CD4-positive, alpha-beta T cell treated with Interleukin-6 at 100 ng/mL for 8 hours (primary cell): ENCODE measurements around the gene TMEM30A.

Experiments
- DNase-seq: peaks from one replicate; pipeline ENCODE4 v3.0.0-alpha.2; 2020; ENCODE audit warnings: mixed read lengths, low spot score

The TMEM30A gene

DNA sequence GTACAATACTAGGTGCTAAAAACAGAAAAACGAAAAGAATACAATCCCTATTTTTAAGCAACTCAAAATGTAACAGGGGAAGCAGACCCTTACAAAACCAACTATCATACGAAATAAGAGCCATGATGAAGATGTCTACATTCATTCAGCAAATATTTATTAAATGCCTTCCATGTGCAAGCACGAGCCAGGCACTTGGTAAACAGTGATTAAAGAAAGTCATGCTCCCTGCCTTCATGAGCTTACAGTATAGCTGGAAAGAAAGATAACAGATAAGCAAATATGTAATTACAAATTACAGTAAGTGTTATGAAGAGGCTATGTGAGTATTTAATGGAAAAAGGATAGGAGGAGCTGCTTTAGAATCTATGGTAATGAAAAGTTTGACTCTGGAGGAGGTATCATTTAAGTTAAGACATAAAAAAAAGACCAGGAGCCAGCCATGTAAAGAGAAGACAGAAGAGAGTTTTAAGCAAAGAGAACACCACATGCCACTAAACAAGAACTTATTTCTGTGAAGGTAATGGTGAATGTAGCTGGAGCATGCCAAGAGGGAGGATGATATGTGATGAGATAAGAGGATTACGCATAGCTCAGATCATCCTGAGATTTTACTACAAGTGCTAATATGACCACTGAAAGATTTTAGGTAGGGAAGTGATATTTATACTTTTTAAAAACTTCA, 21.7 kb downstream of the TMEM30A start:
- no peak for DNase-seq

DNA sequence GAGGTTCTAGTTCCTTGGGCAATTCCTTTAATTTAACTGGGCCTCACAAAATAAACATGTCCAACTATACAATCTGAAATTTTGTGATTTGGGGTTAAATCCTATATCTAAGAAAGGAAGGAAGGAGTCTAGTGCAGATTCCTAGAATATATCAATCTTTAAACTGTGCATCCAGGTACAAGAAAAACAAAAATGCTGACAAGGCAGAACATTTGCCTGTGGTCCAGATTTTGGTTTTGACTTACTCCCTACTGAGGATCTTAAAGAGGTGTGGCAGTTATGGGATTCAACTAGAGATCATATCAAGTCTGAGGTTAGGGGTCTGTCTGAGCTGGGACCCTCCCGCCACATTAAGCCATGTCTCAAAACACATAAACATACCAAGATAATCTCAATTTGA, 23.3 kb downstream of the TMEM30A start:
- no peak for DNase-seq

DNA sequence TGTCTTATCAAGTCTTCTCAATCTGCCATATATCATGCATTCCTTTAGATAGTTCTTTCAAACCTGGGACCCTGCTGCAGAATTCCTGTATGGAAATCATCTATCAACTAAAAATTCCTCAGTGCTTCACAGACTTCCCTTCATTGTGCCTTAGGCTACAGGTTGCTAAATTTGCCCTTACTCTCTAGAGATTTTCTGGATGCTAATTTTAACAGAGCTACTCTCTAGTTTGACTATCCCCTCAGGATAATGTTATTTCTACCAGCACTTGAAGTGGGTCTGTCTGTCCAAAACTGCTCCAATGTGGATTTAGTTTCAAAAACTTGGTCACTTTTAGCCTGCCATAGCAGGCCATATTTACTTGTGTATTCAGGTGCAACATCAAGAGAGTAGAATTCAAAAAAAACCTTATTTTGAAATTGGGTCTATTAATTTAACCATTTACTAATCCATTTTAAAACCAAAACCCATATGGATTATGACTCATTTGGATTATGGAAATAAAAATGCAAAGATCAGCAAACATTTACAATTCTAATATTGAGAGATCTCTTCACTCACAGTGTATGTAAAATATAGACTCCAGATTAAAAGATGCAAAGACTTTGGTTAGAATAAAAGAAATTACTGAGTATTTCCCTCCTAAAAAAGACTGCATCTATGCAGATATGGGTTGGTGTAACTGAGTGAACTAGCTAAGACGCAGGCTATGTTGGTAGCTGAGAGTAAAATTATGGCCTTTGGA, 27.1 kb downstream of the TMEM30A start:
- no peak for DNase-seq

GRCh38 chr6:75250552-75250951, 34.0 kb downstream of the TMEM30A start:
- no peak for DNase-seq

GRCh38 chr6:75249837-75250236, 34.8 kb downstream of the TMEM30A start:
- no peak for DNase-seq

- DNase-seq = no peak
Observed at GRCh38 chr6:75246386-75246785, 38.2 kb downstream of the TMEM30A start.

DNA sequence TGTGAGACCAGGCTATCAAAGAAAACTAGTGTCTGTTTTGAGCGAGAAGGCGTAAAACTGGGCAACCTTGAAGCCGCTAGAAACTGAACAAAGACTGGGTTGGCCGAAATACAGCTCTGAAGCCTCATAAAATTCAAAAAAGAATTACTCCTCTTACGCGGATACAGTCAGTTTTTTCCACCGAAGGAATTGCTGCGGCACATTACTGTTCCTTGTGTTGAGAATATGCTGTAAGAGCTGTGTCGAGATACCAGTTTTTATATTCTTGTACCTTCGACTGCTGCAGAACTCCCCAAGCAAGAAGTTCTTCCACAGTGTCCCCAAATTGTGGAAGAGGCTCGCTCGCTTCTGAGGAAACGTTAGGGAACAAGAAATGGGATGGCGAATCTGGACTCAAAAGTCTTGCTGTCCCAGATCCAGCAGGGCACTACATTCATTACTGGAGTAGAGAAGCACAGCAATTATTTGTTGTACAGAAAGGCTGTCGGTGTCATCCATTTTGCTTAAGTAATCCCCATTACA, 40.5 kb downstream of the TMEM30A start:
- DNase-seq = no peak

GRCh38 chr6:75243333-75244062, 41.1 kb downstream of the TMEM30A start, which contains the start of gene COX7A2:
COX7A2 (minus strand) TSS chr6:75243801; CDS start chr6:75243734, 67 bp downstream.
- peak; percentile 90 for DNase-seq

- no peak for DNase-seq
Observed at GRCh38 chr6:75236630-75237029, 48.0 kb downstream of the TMEM30A start.

- no peak for DNase-seq
Observed at GRCh38 chr6:75235271-75235670, 49.3 kb downstream of the TMEM30A start.

DNA sequence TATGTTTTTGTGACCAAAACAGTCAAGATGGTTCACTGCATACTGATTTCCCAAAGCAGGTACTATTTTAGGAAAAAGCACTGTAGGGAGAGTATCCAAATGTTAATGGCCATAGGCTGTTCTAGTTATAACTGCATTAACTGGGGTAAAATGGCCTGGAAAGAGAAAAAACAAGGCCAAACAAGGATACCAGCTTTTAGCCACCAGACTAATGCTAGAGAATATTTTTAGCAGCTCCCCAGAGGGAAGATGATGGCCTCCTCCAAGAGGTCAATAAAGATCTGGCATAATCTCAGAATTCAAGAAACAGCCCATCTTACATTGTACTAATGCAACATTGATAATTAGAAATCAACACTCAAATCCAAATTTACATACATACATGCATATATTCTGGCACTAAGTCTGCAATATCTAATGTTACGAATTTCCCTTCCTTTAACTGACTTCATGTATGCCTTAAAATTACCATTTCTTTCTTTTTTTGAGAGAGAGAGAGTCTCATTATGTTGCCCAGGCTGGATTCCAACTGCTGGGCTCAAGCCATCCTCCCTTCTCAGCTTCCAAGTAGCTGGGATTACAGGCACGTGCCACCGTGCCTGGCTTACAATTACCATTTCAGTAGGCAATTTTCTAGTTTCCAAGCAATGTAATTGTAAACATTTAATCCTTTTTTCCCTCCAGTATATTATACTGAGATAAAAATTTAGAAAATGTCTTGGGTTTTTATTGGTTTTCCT, 50.3 kb downstream of the TMEM30A start:
- no peak for DNase-seq

- no peak for DNase-seq
Observed at GRCh38 chr6:75233092-75233615, 51.4 kb downstream of the TMEM30A start.

DNA sequence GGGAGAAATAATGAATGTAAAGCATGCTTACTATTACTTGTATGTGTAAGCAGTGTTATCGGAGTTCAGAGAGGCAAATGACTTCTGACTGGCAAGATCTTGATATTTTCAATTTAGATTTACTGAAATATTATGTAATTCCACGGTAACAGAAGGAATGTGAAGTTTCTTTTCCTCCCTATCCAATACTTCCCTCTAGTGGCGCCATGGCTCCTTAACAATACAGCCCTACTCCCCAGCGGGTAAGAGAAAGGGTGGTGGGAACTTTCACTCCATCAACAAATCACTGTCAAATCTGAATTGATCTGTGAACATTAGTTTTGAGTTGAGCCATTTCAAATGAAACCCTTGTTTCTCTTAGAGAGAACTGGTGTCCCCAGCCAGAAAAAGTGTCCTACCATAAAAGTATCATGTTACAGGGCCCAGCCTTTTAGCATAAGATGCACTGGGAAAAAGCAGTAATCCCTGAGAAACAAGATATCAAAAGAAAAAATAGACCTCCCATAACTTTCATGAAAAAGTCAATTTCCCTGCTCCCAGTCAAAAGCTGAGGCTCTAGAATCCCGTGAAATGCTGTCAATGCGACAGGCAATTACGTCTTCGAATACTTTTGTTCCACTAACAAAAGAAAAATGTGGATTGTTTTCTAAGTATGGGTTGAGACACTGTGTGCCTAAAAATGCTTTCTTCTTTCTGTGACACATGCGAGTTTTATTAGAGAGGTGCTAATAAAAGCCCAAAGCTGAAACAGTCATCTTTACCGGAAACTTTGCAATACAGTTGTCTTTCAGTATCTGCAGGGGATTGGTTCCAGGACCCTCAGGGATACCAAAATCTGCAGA, 53.9 kb downstream of the TMEM30A start:
- no peak for DNase-seq

- no peak for DNase-seq
Observed at GRCh38 chr6:75224303-75224926, 60.2 kb downstream of the TMEM30A start.

DNA sequence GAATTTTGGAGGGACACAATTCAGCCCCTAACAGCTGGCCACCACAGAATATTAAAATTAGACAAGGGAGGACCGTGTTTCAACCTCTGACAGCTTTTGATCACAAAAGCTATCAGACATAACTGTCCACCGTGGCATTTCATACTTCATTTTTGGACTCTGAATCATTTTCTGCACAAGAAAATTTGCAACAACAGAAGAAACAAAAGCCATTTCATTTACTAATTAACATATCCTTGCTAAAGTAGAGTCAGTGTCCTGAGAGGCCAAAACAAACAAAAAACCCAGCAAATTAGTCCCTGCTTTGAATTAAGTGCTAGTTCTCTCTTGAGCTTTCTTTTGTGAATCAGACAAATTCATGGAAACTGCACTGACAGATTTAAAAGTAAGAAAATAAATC, 61.2 kb downstream of the TMEM30A start:
- no peak for DNase-seq

- no peak for DNase-seq
Observed at GRCh38 chr6:75222261-75222660, 62.3 kb downstream of the TMEM30A start.

- DNase-seq = no peak
Observed at GRCh38 chr6:75221116-75221515, 63.5 kb downstream of the TMEM30A start.

DNA sequence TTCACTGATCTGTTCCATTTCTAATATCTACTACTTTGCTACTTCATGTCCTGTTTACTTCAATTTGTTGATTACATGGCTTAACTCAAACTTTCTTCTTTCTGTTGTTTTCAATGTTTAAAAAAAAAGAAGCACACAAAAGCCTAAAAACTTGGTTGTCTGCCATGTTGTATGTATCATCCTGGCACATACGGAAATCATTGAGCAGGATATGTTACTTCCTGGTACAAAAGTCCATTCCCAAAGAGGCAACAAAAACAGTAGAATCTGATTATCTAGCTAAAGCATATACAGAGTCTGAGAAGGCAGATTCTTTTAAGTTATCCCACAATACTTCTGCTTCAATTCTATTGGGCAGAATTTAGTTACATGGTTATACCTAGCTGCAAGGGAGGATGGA, 64.2 kb downstream of the TMEM30A start:
- DNase-seq = no peak

- no peak for DNase-seq
Observed at GRCh38 chr6:75219263-75219662, 65.3 kb downstream of the TMEM30A start.

DNA sequence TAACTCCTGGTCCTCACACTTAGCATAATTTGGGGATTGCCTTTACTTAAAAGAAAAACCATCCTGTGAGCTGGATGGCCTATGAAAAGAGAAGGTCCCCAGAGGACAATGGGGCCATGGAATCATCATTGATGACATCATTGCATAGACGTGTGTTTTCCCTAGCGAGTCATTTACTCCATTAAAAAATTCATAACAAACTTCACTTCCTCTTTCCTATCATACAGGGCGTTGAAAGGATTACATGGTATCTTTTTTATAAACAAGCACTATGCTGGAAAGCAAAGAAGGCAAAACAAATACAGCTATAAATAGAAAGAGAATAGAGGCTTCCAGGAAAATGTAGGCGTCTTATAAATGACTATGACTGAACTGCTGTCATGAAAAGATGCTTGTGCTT, 67.4 kb downstream of the TMEM30A start:
- no peak for DNase-seq
